Germinal center (tissue), 1 donor: ENCODE measurements around the gene MED31.
A peak's percentile ranks its signal among the peaks of the same experiment; 100 is the strongest.
"Not testable (repeated sequence)": the region's sequence is repeated elsewhere in the genome, so short reads cannot be mapped to it uniquely, and the experiment has no call there.

ENCODE experiments used
- DNase-seq: peaks from one replicate; pipeline ENCODE4 v3.0.0; 2012; ENCODE audit warnings: mixed read lengths, low spot score

The MED31 gene

DNA sequence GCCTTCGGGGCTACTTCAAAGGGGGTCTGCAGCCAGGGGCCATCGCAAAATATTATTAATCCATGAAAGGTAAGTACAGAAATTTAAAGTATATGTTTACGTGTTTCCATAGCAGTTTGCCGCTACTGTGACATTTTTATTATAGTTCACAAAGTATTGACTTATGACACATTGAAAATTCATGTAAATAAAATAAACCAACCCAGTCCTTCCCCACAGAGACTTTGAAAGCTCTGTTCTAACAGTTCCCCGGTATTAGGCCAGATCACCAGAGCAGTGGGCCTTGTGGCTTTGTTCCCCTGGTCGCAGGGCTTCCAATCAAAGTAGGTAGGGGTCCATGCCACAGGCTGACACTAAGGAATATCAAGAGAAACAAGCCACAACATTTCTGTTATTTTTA, 24.8 kb downstream of the MED31 start:
- no peak for DNase-seq

DNA sequence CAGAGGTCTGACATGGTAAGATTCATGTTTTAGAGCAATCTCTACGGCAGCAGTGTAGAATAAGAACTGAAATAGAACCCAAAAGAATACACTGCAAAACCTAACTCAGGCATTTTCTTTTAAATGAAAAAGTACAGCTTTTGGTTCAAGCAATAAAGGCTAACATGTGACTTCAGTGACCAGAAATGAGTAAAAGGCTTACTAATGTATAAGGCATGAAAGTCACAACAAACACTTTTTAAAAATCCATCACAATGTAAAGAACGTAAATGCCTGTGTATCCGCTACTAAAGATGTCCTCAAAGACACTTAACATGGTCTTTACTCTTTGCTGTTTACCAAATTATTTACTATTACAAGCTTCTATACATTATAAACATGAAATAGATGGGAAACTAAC, 27.5 kb downstream of the MED31 start:
- DNase-seq, result no peak

DNA sequence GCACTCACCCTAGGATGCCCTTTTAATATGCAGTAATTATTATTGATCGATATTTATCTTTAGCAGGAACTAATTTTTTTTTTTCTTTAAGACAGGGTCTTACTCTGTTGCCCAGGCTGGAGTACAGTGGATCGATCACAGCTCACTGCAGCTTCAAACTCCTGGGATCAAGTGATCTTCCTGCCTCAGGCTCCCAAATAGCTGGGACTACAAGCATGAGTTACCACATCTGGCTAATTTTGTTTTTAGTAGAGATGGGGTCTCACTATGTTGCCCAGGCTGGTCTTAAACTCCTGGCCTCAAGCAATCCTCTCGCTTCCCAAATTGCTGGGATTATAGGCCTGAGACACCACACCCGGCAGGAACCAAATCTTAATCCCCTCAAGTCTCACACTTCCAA, 40.2 kb downstream of the MED31 start:
- no peak for DNase-seq

DNA sequence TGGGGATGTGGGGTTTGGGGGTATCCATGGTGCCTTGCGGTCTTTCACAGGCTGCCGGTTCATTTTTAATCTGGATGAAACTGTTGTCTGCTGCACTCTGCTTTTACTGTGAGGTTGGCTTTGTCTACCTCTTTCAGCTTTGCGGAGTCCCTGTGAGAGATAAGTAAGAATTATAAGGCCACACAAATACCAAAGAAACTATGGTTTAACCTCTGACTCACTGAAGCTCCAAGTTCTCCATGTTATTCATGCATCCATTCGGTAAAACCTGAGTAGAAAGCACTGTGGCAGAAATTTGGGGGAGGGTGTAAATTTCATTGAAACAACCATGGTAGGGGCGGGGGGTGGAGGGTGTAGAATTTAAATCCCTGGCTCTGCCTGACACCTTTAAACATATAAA, 41.4 kb downstream of the MED31 start:
- no peak for DNase-seq

DNA sequence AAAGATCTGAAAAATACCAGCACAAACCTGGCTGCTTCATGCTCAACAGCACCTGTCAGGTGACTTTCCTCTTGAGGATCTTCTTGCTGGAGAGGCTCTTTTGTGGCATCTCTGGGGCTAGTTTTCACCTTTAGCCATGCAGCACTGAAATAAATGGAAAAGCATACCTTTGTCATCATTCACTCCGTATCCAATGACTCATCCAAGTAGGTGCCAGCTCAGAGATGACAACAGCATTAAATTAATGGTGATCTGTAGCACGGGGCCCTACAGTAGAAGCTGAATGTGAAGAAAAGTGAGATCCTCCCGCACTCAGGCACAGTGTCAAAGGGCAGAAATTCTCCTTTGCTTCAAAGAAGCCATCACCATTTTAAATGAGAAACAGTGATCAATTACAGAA, 43.1 kb downstream of the MED31 start:
- DNase-seq, result no peak

DNA sequence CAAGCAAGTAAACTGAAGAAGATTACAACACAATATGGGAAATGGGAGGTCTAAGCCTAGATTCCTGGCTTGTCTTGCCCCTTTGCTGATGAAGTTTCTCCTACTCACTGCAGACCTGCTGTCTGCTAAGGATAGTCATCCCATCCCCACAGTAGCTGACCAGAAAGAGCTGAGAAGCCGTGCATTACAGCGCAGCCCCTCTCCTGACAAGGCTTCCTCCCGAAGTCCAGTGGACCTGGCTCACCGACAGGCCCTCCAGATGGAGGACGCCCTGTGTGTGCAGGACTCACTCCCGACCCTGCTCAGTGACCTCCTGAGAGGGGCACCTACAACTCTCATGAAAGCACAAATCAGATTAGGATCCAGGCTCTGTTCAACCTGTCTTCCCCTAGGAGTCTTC, 46.3 kb downstream of the MED31 start:
- DNase-seq, result no peak

DNA sequence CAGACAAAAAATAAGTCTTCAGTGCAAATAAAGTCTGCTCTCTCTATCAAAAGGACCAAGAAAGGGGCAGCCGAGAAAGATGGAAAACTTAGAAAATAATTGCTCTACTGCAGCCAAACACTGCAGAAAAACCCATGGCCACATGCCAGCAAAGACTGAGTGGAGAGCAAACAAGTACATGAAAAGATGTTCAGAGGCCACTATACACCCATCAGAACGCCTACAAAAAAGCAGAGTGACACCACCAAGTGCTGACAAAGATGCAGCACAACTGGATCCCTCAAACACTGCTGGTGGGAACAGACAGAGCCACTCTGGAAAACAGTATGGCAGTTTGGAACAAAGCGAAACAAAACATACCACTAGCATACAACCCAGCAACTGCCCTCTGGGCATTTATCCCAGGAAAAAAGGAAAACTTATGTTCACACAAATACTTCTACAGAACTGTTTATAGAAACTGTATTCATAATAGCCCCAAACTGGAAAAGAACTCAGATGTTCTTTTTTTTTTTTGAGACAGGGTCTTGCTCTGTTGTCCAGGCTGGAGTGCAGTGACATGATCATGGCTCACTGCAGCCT, 47.6 kb downstream of the MED31 start:
- no peak for DNase-seq

DNA sequence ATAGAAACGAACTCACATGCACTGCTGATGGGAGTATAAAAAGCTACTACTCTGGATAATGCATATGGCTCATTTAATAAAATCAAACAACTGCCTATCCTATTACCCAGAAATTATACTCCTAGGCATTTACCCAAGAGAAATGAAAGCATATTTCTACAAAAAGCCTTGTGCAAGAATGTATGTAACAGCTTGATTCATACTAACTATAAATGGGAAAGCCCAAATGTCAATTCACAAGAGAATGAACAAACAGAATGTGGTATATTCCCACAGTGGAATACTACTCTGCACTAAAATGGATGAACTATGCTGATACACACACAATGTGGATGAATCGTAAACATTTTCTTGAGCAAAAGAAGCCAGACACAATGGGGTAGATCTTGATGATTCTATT, 49.3 kb downstream of the MED31 start:
- no peak for DNase-seq

DNA sequence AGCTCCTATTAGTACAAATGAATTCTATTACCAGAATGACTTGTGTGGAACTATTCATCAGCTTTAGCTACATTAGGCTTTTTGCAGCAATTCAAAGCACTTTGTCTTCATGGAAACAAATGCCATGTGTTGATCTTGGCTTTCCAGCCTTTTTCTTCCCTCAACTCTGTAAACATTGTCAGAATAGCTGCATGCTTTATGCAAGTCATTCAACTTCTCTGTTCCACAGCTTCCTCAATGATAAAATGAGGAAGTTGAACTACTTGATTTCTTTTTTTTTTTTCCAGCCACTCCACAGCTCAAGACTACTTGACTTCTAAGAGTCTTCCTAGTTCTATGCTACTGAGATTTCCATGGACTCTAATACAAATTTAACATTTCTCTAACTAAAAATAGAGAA, 52.0 kb downstream of the MED31 start:
- peak; percentile 30 for DNase-seq

DNA sequence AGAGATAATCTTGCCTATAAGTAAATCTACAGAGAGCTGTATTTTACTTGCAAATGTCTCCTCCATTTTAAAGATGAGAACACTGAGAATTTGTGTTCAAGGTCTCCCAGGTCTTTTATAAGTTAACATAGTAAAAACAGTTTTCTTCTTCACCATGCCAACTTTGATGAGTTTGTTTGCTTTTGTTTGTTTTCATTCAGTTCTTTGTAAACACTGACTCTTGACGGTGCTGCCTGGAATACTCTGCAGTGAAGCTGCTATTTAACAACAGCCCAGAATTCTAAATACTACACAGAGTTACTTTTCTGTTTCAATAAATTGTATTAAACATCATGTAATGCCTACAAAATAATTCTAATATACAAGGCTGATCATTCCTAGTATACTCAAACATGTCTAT, 53.7 kb downstream of the MED31 start:
- no peak for DNase-seq

DNA sequence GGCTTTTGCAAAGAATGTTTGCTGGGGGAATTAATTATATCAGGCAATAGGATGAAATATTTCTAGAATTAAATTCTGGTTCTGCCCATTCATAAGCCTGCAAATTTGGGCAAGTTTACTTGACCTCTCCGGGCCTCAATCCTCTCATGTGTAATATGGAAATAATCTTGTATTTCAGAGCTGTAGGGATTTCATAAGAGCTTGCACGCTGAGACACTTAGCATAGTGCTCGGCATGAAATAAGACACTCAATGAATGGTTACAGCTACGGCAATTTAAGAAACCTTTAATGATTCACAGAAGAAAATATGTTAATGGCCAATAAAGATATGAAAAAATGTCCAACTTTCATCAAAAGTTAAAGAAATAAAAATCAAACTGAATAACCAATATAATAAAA, 54.5 kb downstream of the MED31 start:
- DNase-seq, result no peak

DNA sequence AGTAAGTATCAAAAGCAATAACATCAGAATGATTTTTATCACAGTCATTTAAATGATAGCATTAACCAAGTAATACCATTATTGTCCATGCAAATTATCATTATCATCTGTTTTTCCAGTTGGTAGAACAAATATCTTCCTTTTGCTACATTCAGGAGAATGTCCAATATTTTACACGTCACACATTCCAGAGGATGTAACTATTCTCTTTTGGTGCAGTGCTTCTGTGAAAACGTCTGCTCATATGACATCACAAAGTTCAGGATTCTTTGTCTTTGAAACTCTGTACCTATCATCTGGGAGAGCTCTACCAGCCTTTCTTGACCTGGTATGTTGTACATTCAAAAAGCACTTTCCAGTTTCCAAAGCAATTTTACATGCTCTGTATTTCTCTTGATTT, 54.9 kb downstream of the MED31 start:
- no peak for DNase-seq

DNA sequence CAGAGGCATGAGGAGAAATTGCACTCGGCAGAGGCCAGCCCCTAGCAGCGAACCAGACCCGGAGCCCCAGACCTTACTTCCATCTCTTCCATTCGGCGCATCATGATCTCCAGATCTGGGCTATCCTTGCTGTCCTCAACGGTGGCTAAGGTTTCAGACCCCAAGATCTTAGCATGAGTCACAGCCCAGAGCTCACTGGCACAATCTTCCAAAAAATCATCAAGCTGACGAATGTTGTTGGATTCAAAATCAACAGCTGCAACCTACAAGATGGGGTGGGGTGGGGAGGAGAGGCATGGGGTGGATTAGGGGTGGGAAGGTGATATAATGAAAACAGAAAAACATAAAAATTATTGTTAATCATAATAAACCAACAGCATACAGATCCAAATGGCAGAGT, 55.3 kb downstream of the MED31 start:
- no peak for DNase-seq

DNA sequence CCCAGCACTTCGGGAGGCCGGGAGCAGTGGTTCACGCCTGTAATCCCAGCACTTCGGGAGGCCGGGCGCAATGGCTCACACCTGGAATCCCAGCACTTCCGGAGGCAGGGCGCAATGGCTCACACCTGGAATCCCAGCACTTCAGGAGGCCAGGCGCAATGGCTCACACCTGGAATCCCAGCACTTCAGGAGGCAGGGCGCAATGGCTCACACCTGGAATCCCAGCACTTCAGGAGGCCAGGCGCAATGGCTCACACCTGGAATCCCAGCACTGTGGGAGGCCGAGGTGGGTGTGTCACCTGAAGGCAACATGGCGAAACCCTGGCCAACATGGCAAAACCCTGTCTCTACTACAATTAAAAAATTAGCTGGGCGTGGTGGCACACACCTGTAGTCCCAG, 58.0 kb downstream of the MED31 start:
- not testable (repeated sequence) for DNase-seq
